SU-DHL-6 (cell line): ENCODE results near the gene PCDHB1.

ENCODE experiments used
- H2AFZ ChIP-seq: fragments of 200-600 bp; sonication (generic); 2 replicates; pipeline ENCODE4 v1.6.1; 2014; ENCODE audit warnings: low read depth, mild to moderate bottlenecking, moderate library complexity, mixed read lengths, antibody characterized with exemption, low read length; ENCODE audit not compliant: severe bottlenecking
- H3F3A ChIP-seq: fragments of 200-600 bp; shearing (Covaris generic); 2 replicates; pipeline ENCODE4 v1.6.0; 2016; ENCODE audit warnings: antibody characterized with exemption, mild to moderate bottlenecking; ENCODE audit not compliant: insufficient read depth
- H3K27ac ChIP-seq: fragments of 200-600 bp; sonication (generic); 2 replicates; pipeline ENCODE4 v1.5.1; 2016; ENCODE audit warnings: low read depth, mild to moderate bottlenecking, low read length, moderate library complexity, mixed read lengths
- H3K27me3 ChIP-seq: fragments of 200-600 bp; sonication (generic), shearing (Covaris generic); 2 replicates; pipeline ENCODE4 v1.6.0; 2014; ENCODE audit warnings: mild to moderate bottlenecking, low read length
- H3K36me3 ChIP-seq: fragments of 200-600 bp; sonication (generic); 2 replicates; pipeline ENCODE4 v1.6.1; 2014; ENCODE audit warnings: mild to moderate bottlenecking, low read length, mixed read lengths
- H3K4me2 ChIP-seq: fragments of 300-600, 200-600 bp; shearing (Covaris generic), sonication (generic); 2 replicates; pipeline ENCODE4 v1.6.0; 2014; ENCODE audit warnings: low read length, low read depth, mild to moderate bottlenecking; ENCODE audit not compliant: poor library complexity, severe bottlenecking
- H3K4me3 ChIP-seq: fragments of 200-600 bp; sonication (generic); 2 replicates; pipeline ENCODE4 v1.5.1; 2014; ENCODE audit warnings: antibody characterized with exemption, low read length, mild to moderate bottlenecking, mixed read lengths; ENCODE audit not compliant: insufficient read depth, poor library complexity, severe bottlenecking
- H3K79me2 ChIP-seq: fragments of 200-600 bp; sonication (generic); 2 replicates; pipeline ENCODE4 v1.6.1; 2014; ENCODE audit warnings: mild to moderate bottlenecking, low read length, moderate library complexity; ENCODE audit not compliant: insufficient read depth
- H3K9ac ChIP-seq: fragments of 200-600 bp; sonication (generic); 2 replicates; pipeline ENCODE4 v1.7.0; 2014; ENCODE audit warnings: mild to moderate bottlenecking, low read length
- H3K9me2 ChIP-seq: fragments of 200-600 bp; sonication (generic); replicated peaks from 2 replicates; pipeline ENCODE4 v1.6.1; 2014; ENCODE audit warnings: low read length; ENCODE audit not compliant: insufficient read depth
- H3K9me3 ChIP-seq: fragments of 200-600 bp; sonication (generic); 2 replicates; pipeline ENCODE4 v1.6.1; 2014; ENCODE audit warnings: low read length, mixed read lengths; ENCODE audit not compliant: insufficient read depth
- H4K20me1 ChIP-seq: fragments of 200-600 bp; sonication (generic); 2 replicates; pipeline ENCODE4 v1.6.1; 2014; ENCODE audit warnings: low read depth, mild to moderate bottlenecking, antibody characterized with exemption, low read length, moderate library complexity, mixed read lengths
- CTCF ChIP-seq: fragments of 200-600 bp; sonication (generic); IDR thresholded peaks from one replicate; pipeline ENCODE4 v1.5.1; 2017; ENCODE audit warnings: antibody characterized with exemption, mild to moderate bottlenecking, low read length, moderate library complexity; ENCODE audit not compliant: insufficient read depth, poor library complexity, severe bottlenecking
- EZH2phosphoT487 ChIP-seq: fragments of 200-600 bp; sonication (generic), shearing (Covaris generic); conservative IDR thresholded peaks from 2 replicates; pipeline ENCODE4 v1.6.1; 2018; ENCODE audit warnings: mild to moderate bottlenecking, antibody characterized with exemption, low read length, moderate library complexity, mixed read lengths

Gene PCDHB1

DNA sequence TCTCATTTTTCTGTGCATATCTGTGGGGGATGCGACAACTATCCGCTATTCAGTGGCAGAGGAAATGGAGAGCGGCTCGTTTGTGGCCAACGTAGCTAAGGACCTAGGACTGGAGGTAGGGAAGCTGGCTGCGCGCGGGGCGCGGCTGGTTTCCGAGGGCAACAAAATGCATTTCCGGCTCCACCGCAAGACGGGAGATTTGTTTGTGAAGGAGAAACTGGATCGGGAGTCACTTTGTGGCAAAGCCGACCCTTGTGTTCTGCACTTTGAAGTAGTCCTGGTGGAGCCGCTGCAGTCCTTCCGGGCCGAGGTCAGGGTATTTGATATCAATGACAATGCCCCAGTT is 320 bp downstream of the PCDHB1 start:
- H3K27me3 ChIP-seq = no peaks in the 10 kb centered on the region
- H3K27ac ChIP-seq = no peak overlapping the region
- no peak overlapping the region for H3K4me3 ChIP-seq
- no peaks in the 10 kb centered on the region for H3K9me3 ChIP-seq
- no peak overlapping the region for H2AFZ ChIP-seq
- TF ChIP-seq CTCF (no peak), EZH2phosphoT487 (no peak)
- no peaks in the 10 kb centered on the region for H3K36me3 ChIP-seq
- H3F3A ChIP-seq = no peaks in the 10 kb centered on the region
- no peaks in the 10 kb centered on the region for H4K20me1 ChIP-seq
- no peaks in the 10 kb centered on the region for H3K9me2 ChIP-seq
- H3K9ac ChIP-seq = no peak overlapping the region
- no peaks in the 10 kb centered on the region for H3K79me2 ChIP-seq
- no peak overlapping the region for H3K4me2 ChIP-seq

GRCh38 chr5:141077826-141078225 is 26.7 kb downstream of the PCDHB1 start:
- Histone ChIP-seq H3K79me2 (no peaks in the 10 kb centered on the region), H3K4me2 (no peak overlapping the region), H3F3A (no peaks in the 10 kb centered on the region), H3K9me3 (no peaks in the 10 kb centered on the region), H4K20me1 (no peaks in the 10 kb centered on the region), H3K9ac (no peak overlapping the region), H3K4me3 (no peak overlapping the region), H2AFZ (no peak overlapping the region), H3K9me2 (no peaks in the 10 kb centered on the region), H3K27me3 (no peaks in the 10 kb centered on the region), H3K36me3 (no peaks in the 10 kb centered on the region), H3K27ac (no peak overlapping the region)
- TF ChIP-seq CTCF (no peak), EZH2phosphoT487 (no peak)

DNA sequence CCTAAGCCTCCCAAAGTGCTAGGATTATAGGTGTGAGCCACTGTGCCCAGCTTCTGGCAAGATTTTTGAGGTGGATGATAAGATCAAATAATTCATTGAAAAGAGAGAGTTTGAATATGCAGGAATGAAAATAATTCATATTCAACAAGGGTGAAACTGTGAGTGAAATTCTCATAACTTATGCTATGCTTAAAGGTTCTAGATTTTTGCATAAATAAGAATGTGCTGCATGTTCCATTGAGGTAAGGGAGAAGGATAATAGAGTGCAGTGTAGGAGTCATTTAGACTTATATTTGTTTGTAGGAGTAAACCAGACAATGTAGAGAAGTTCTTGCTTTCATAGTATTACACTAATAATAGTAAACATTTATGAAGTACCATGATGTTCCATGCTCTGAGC is 31.1 kb downstream of the PCDHB1 start:
- Histone ChIP-seq H3K27me3 (no peaks in the 10 kb centered on the region), H3K27ac (no peak overlapping the region), H3K36me3 (no peaks in the 10 kb centered on the region), H2AFZ (no peak overlapping the region), H3K9me3 (no peaks in the 10 kb centered on the region), H3K4me3 (no peak overlapping the region), H3K9me2 (no peaks in the 10 kb centered on the region), H3K4me2 (no peak overlapping the region), H3K9ac (no peak overlapping the region), H3F3A (no peaks in the 10 kb centered on the region), H3K79me2 (no peaks in the 10 kb centered on the region), H4K20me1 (no peaks in the 10 kb centered on the region)
- TF ChIP-seq EZH2phosphoT487 = no peak
- TF ChIP-seq CTCF = no peak

DNA sequence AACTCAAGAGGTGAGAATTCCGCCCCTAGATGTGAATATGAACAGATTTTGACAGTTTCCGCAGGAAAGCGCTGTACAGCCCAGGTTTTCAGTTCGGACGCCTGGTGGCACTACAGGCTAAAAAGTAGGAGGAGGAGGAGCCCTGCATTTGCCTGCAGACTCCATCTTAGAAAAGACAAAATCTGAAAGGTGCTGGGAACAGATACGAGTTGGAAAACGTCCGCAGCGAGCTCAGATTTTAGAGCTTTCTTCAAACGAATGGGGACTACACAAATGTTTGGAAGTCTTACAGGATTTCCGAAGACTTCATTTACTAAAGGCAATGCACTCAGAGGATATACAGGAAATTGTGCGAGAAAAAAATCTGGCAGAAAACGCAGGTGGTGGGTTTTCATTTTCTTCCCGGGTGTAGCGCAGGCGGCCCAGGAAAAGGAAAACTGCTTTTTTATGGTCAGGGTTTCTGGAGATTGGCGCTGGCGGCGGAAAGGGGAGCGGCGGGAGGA is 33.4 kb downstream of the PCDHB1 start:
- Histone ChIP-seq H3K9ac (peak overlapping the region; percentile 40), H3K36me3 (no peaks in the 10 kb centered on the region), H3K9me2 (no peaks in the 10 kb centered on the region), H2AFZ (peak overlapping the region; percentile 88), H3K4me3 (peak overlapping the region; percentile 43), H3K9me3 (no peaks in the 10 kb centered on the region), H4K20me1 (no peaks in the 10 kb centered on the region), H3K27me3 (no peaks in the 10 kb centered on the region), H3F3A (no peaks in the 10 kb centered on the region), H3K4me2 (peak overlapping the region; percentile 63), H3K27ac (no peak overlapping the region), H3K79me2 (no peaks in the 10 kb centered on the region)
- peak; percentile 53 for TF ChIP-seq CTCF
- TF ChIP-seq EZH2phosphoT487 = no peak
